GM12878 (cell line): ENCODE data around the gene HIRA. TPM values are rescaled to one million over a fixed set of nuclear protein-coding genes. Genes with fewer than 3 reads are reported as not detected.

Source experiments
- BCLAF1 ChIP-seq: fragments of 450-650 bp; IDR thresholded peaks from 2 replicates; pipeline ENCODE4 v1.6.1; 2017; ENCODE audit warnings: antibody characterized with exemption, mild to moderate bottlenecking, moderate library complexity
- FOXM1 ChIP-seq: IDR thresholded peaks from 2 replicates; pipeline ENCODE4 v1.6.1; 2012; ENCODE audit warnings: low read depth, mild to moderate bottlenecking, inconsistent platforms, low read length, moderate library complexity
- GABPA ChIP-seq: IDR thresholded peaks from 2 replicates; pipeline ENCODE4 v1.6.1; 2014; ENCODE audit warnings: antibody characterized with exemption, low read depth, mild to moderate bottlenecking, inconsistent platforms
- IKZF2 ChIP-seq, 2 experiments: fragments of 450-650 bp; IDR thresholded peaks; 2 replicates each; pipeline ENCODE4 v1.6.1; 2017; ENCODE audit warnings: mild to moderate bottlenecking in 2 of 2, moderate library complexity in 2 of 2
- JUNB ChIP-seq: IDR thresholded peaks from 2 replicates; pipeline ENCODE4 v1.6.1; 2016; ENCODE audit warnings: antibody characterized with exemption, mild to moderate bottlenecking
- KAT2A ChIP-seq: conservative IDR thresholded peaks from 2 replicates; pipeline ENCODE4 v1.6.1; 2011; ENCODE audit warnings: low read depth, low read length; ENCODE audit not compliant: control insufficient read depth
- KDM1A ChIP-seq: fragments of 200-600 bp; sonication (generic); IDR thresholded peaks from 2 replicates; pipeline ENCODE4 v1.6.1; 2016; ENCODE audit warnings: borderline replicate concordance
- MTA2 ChIP-seq: fragments of 450-650 bp; IDR thresholded peaks from 2 replicates; pipeline ENCODE4 v1.6.1; 2016; ENCODE audit warnings: low read depth, mild to moderate bottlenecking, moderate library complexity
- NFYB ChIP-seq: IDR thresholded peaks from 2 replicates; pipeline ENCODE4 v1.6.1; 2011; ENCODE audit warnings: low read depth, mild to moderate bottlenecking, low read length, improper control_type of control experiment, moderate library complexity; ENCODE audit not compliant: insufficient read depth
- NR2F1 ChIP-seq: fragments of 450-650 bp; conservative IDR thresholded peaks from 2 replicates; pipeline ENCODE4 v1.6.1; 2017; ENCODE audit warnings: mild to moderate bottlenecking
- NRF1 ChIP-seq: conservative IDR thresholded peaks from 2 replicates; pipeline ENCODE4 v1.6.1; 2011; ENCODE audit warnings: mild to moderate bottlenecking, low read depth, low read length, improper control_type of control experiment
- SUPT20H ChIP-seq: IDR thresholded peaks from 2 replicates; pipeline ENCODE4 v1.6.1; 2011; ENCODE audit warnings: low read depth, mild to moderate bottlenecking, low read length, moderate library complexity, borderline replicate concordance; ENCODE audit not compliant: control insufficient read depth
- TCF12 ChIP-seq: IDR thresholded peaks from 2 replicates; pipeline ENCODE4 v1.6.1; 2011; ENCODE audit warnings: low read depth, mild to moderate bottlenecking, low read length
- TCF3 ChIP-seq: IDR thresholded peaks from 2 replicates; pipeline ENCODE4 v1.6.1; 2012; ENCODE audit warnings: low read depth, mild to moderate bottlenecking, low read length, borderline replicate concordance; ENCODE audit not compliant: insufficient read depth
- ZBTB11 ChIP-seq: fragments of 450-650 bp; formaldehyde crosslinking; IDR thresholded peaks from 2 replicates; pipeline ENCODE4 v1.5.0; 2022; ENCODE audit warnings: mild to moderate bottlenecking, missing genetic modification characterization
- ZNF207 ChIP-seq: fragments of 450-650 bp; IDR thresholded peaks from 2 replicates; pipeline ENCODE4 v1.6.1; 2014; ENCODE audit warnings: antibody characterized with exemption, mild to moderate bottlenecking, borderline replicate concordance
- polyA plus RNA-seq, 11 experiments: library from polyadenylated mRNA; depleted of rRNA in 4 of 11; unstranded in 6 of 11; stranded (reverse) in 5 of 11; fragments of >200 nt; fragmentation: Nextera tagmentation in 4 of 11; fragmentation: Illumina TruSeq in 1 of 11; extraction: Ambion mirVana in 4 of 11; extraction: Trizol in 1 of 11; gene quantifications; 1 replicate in 1 of 11; 2 replicates in 10 of 11; pipeline versions ENCODE4 v1.2.1 to v1.2.3, GENCODE V29; 2011 to 2016; ENCODE audit warnings: inconsistent platforms in 2 of 11, missing spikeins in 2 of 11, low read depth in 1 of 11
- total RNA-seq, 4 experiments: library from RNA; depleted of rRNA in 3 of 4; stranded (reverse); fragments of >200 nt in 3 of 4; fragmentation: Illumina TruSeq in 1 of 4; extraction: Trizol in 1 of 4; gene quantifications; 2 replicates each; pipeline versions ENCODE4 v1.2.1 to v1.2.3, GENCODE V29; 2013 to 2021
- TF ChIP-seq, protein P1 (sequence below): fragments of 450-650 bp; IDR thresholded peaks from 2 replicates; pipeline ENCODE4 v1.6.1; 2014; ENCODE audit warnings: mild to moderate bottlenecking

Gene HIRA
- total and polyA plus RNA-seq, 10 of the 15 experiments (the other 5 are each of a cell fraction or from before 2014, with no cell fraction given): 0.34 to 32.7 (median 14.5) TPM

DNA sequence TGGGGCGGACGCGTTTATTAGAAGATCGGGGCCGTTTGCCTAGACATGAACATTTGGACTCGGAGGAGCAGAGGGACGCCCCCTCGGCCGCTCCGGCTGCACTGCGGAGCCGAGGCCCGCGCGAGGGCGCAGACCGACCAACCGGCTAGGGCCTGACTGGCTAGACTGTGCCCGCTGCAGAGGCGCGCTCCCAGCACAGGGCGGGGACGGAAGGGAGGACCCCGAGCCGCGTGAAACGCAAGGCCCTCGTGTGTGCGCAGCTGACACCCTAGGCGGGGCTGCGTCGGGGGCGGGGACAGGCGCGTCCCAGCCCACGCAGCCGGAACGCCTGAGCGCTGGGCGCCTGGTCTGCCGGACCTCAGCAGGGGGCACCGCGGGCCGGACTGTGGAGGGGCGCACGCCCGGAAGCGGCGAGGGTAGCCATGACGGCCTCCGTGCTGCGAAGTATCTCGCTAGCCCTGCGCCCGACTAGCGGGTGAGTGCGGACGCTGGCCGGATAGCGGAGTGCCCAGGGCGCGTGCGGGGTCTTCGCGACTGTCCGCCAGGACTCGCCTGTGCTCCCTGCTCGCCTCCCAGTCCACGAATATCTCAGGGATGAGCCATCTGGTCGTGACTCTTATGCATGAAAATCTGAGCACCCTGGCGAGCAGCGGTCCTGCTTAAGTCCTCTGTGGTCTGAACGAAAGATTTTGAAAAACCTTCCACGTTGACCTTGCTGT, 759 bp upstream of the HIRA start, which contains the start of gene MRPL40 (continued):
- TF ChIP-seq TCF12 (peak; percentile 84), IKZF2 (IDR thresholded peaks at IDR 0.05) (peak in 1 of 2 experiments; percentile 51; a peak in 1 of 4 replicates), TCF3 (peak; percentile 94), KAT2A (no peak), NR2F1 (peak; percentile 59), FOXM1 (no peak), ZNF207 (peak; percentile 100), NRF1 (peak; percentile 52), KDM1A (no peak), BCLAF1 (no peak; the same call in 1 of the 2 replicates), MTA2 (no peak), GABPA (peak; percentile 94), SUPT20H (no peak), NFYB (no peak), JUNB (no peak), ZBTB11 (peak; percentile 100)
- TF ChIP-seq, protein P1, sequence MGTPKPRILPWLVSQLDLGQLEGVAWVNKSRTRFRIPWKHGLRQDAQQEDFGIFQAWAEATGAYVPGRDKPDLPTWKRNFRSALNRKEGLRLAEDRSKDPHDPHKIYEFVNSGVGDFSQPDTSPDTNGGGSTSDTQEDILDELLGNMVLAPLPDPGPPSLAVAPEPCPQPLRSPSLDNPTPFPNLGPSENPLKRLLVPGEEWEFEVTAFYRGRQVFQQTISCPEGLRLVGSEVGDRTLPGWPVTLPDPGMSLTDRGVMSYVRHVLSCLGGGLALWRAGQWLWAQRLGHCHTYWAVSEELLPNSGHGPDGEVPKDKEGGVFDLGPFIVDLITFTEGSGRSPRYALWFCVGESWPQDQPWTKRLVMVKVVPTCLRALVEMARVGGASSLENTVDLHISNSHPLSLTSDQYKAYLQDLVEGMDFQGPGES: peak; percentile 66; the same call in 1 of the 2 replicates
